ENCODE data around the gene HACD4.

The HACD4 gene

DNA sequence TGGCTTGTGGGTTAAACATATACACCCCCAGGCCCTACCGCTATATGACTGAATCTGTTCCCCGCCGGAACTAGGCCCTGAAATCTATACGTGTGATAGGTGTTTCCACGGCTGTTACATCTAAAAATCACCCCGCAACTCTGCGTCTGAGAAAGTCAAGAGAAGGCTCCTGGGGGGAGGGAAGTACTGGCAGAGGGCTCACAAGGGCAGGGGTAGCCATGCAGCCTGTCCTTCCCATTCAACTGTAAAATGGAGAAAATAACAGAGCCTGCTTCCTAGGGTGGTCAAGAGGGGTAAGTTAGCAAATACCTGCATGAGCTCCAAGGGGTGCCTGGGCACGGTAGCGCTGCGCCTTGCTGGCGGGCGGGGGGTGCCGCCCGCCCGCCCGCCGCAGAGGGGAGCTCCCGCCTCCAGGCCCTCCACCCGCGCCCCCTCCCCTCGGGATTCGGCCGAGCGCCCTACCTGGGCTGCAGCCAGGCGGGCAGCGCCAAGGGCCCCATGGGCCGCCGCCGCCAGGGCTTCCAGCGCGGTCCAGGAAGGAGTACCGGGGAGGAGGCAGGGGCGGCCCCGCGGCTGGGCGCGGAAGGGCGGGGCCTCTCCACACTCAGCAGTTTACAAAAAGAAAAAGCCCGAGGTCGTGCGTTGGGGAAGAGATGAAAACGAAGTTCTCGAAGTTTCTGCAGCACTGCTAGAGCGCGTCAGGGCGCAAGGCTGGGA lies at the start of gene HACD4:
HACD4 (minus strand) TSS at position 550 of the 717 bp plus-strand sequence; CDS start at position 500, 50 bp downstream.
- DNase-seq: peak; percentile 68 to 74

GRCh38 chr9:21080793-21081192 lies 49.4 kb upstream of the HACD4 start:
- no peak for DNase-seq

DNA sequence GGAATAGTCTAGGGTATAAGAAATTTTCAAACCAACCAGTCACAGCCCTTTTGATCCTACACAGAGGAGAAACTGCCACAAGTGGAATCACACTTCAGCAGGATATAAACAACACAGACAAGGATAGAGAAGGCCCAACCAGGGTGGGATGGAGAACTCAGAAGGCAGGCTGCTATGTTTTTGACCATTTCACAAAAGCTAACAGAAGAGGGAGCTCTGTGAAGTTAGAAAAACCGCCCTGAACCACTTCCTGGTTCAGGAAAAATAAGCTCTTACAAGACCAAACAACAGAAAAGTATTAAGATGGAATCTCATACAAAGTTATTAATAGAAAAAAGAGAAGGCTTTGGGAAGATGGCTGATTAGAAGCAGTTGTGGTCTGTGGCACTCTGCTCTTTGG lies 47.3 kb upstream of the HACD4 start:
- DNase-seq: peak in 1 of 2 donors; percentile 31

GRCh38 chr9:21077781-21078180 lies 46.3 kb upstream of the HACD4 start, which contains the start of gene IFNB1:
Gene IFNB1 (minus strand): TSS chr9:21077942. CDS start chr9:21077869, 73 bp downstream.
- DNase-seq: no peak

GRCh38 chr9:21075484-21075883 lies 44.0 kb upstream of the HACD4 start:
- DNase-seq: no peak

DNA sequence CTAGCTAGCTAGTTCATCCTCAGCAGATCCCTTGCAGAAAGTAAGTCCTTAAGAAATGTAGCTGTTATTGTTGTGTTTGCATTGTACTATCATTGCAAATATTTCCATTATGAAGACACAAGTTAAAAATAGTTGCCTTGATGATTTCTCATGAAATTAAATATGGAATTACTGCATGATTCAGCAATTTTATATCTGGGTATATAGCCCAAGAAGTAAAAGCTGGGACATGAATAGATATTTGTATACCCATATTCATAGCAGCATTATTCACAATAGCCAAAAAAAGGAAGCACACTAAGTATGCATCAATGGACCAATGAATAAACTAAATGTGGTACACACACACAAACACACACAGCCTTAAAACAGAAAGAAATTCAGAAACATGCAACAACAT lies 39.5 kb upstream of the HACD4 start:
- DNase-seq: no peak

DNA sequence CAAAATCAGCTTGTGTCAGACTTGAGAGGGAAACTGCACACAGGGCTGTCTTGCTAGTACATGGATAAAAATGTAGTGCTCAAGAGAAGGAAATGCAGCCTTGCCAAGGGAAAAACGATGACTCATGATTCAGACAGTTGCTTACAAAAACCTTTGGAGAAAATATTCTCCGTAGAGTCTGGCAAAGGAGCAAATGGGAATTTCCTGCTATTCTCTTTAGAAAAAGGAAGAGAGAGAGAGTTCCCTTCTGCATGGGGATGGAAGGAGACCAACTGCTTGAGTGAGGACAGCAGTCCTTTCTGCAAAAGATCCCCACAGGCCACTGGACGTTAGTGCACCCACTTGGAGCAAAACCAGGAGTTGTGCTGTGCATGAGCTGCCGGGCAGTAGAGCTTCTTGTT lies 38.7 kb upstream of the HACD4 start:
- no peak for DNase-seq

GRCh38 chr9:21060919-21061561 lies 29.6 kb upstream of the HACD4 start:
- no peak for DNase-seq

DNA sequence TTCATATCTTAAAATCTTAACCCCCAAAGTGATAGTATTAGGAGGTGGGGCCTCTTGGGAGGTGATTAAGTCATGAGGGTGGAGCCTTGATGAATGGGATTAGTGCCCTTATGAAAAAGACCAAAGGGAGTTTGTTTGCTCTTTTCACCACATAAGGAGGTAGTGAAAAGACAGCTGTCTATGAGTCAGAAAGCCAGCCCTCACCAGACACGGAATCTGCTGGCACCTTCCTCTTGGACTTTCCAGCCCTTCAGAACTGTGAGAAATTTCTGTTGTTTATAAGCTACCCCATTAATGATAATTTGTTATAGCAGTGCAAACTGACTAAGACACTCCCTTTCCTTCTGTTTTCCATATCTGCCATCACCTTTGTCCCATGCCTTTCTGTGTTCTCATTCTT lies 25.5 kb upstream of the HACD4 start:
- no peak for DNase-seq

DNA sequence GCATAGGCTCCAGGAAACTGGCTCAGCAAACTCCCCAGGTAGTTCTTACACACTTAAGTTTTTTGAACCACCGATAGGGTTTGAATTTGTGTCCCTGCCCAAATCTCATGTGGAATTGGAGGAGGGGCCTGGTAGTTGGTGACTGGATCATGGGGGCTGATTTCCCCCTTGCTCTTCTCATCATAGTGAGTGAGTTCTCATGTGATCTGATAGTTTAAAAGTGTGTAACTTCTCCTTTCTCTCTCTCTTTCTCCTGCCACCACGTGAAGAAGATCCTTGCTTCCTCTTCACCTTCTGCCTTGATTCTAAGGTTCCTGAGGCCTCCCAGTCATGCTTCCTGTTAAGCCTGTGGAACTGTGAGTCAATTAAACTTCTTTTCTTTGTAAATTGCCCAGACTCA lies 22.4 kb upstream of the HACD4 start:
- no peak for DNase-seq

GRCh38 chr9:21047281-21047691 lies 15.8 kb upstream of the HACD4 start:
- no peak for DNase-seq

DNA sequence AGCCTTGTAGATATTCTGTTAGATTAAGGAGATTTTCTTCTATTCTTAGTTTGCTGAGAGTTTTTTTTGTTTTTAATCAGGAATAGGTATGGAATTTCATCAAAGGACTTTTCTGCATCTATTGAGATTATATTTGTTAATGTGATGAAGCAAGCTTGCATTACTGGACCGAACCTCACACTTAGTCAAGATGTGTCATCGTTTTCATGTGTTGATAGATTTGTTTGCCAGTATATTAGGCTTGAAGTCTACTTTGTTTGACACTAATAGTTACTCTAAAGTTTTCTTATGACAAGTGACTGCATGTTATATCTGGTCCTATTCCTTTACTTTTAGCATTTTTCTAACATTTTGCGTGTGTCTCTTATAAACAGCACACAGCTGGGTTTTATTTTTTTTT lies 12.4 kb upstream of the HACD4 start:
- no peak for DNase-seq

GRCh38 chr9:21042466-21042865 lies 11.0 kb upstream of the HACD4 start:
- DNase-seq: no peak

- no peak for DNase-seq
Observed at GRCh38 chr9:21039302-21039701, 7.9 kb upstream of the HACD4 start.

DNA sequence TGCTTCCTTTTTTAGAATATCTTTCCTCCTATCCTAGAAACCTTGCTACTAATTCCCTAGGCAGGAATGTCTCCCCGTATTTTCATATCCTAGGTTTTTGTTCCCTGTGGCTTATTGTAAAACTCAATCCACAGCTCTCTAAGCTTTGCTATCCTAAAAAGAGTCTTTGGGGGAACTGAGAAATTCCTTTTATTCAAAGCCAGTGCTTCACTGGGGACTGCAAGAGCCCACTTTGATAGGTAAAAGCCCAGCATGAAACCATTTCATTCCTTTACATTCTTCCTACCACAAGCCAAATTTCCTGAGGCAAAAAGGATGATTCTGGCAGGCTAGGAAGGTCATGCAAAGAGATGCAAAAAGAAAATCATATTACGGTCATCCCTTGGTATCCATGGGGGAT lies 5.8 kb upstream of the HACD4 start:
- DNase-seq: no peak

DNA sequence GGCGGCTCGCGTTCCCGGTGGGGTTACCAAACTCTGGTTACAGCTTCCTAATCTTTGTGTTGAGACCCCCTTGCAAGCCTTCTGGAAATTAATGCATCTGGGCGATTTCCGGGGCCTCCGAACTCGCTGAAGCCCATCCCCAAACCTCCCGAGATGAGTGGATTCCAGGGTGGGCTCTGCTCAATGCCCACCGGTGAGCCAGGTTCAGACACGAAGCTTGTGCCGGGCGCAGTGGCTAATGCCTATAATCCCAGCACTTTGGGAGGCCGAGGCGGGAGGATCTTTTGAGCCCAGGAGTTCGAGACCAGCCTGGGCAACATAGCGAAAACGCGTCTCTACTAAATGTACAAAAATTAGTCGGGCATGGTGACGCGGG lies 356 bp upstream of the HACD4 start:
- no peak for DNase-seq

DNA sequence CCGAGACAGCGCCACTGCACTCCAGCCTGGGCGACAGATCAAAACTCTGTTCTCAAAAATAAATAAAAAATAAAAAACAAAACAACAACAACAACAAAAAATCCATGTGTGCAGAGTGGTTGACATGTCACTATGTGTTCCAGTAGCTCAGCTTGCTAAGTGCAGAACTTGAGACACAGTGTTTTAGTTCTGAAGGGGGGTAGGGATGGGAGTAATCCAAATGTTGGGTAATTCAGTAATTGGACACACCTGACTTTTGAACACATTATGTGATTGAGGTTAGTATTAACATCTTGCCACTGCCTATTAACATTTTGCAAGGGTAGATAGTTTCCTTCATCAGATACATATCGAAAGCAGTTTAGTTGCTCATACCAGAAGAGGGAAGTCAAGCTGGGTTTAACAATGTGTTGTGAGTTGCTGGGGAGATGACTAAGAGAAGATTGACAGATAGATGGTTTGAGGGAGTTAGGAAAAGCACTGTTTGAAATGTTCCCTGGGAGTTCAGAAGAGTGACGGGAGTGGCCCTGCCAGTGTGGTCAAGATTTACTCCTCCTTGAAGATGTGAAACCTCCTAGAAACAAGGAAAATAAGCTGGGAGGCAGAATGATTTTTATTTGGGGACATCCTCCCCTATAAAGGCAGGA lies 928 bp downstream of the HACD4 start:
- peak in 1 of 2 donors; percentile 46 for DNase-seq

- DNase-seq: no peak
Observed at GRCh38 chr9:21029661-21030060, 1.8 kb downstream of the HACD4 start.

GRCh38 chr9:21028466-21028865 lies 3.0 kb downstream of the HACD4 start:
- no peak for DNase-seq

DNA sequence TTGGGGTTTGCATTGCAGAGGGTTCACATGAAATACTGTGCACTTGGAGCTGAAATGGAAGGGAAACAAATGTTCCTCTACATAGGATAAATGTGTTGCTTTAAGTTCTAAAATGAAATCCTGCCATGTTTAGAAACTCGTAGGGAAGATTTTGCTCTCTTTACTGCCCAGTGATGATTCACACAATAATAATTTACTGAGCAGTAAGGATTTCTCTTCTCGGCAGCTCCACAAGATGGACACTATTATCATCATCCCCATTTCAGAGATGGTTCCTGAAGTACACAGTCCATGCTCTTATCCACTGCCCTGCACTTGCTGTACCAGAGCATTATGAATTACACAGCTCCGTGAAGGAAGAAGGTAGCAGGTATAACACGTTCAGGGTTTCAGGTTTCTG lies 4.1 kb downstream of the HACD4 start:
- DNase-seq: no peak

DNA sequence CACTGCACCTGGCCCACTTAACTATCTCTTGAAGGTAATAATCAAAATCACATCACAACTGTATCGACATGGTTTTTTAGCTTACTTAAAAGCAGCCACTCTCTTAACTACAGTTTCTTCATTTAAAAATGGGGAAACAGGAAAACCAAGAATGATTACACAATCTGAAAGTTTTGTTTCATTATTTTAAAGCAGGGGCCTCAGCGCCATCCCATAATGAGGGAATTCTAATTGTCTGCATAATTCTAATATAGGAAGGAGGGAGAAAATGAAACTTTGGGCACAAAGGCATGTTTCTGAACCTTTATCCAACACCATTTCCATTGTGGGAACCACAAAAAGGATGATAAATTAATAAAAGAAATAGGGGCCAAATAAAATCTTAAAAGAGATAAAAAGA lies 7.6 kb downstream of the HACD4 start:
- no peak for DNase-seq

- no peak for DNase-seq
Observed at GRCh38 chr9:21018177-21018576, 13.3 kb downstream of the HACD4 start.

DNA sequence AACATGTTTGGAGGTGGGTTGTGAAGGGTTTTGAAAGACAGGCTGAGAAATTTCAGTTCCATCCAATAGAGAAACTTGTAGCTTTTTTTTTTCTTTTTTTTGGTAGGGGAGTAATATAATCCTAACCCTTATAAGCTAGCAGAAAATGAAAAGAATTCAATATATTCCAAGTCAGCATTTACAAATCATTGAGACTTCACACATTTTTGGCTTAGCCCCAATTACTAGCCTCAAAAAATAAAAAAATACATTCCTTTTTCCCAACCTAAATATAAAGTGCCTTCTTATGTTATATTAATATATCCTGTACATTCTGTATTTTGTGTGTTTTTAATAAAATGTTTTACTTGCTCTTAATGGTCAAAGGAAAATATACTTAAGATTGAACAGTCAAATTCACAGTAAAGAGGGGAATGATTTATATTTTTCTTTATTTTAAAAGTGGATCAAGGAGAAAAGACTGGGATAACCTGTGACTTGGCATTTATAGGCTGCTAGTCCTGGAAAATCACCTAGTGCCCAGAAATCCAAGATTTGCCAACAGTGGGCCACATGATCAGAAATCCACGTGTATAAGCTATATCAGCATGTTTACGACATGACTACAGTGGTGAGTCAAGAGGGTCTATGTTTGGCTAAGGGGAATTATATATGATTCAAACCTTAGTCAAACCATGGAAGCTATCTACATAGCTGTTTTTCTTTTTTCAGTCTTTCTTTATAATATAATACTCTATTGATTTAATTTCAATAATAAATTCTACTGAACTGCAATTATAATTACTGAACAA lies 14.5 kb downstream of the HACD4 start:
- DNase-seq: no peak

Measured in CD4-positive, alpha-beta T cell treated with Interleukin-1 beta for 1 hour (primary cell).